Progenitor cell of endocrine pancreas (in vitro differentiated cells): ENCODE results near the gene RGS3. TPM values are rescaled to one million over a fixed set of nuclear protein-coding genes. Genes with fewer than 3 reads are reported as not detected.

Source experiments
- DNase-seq: peaks from one replicate; pipeline ENCODE4 v3.0.0; 2021; ENCODE audit warnings: low spot score; ENCODE audit not compliant: unreplicated experiment
- H3K27ac Mint-ChIP-seq: 2 replicates; pipeline ENCODE4 v1.8.0; 2021; ENCODE audit warnings: mild to moderate bottlenecking, moderate library complexity, mixed read lengths
- H3K27me3 Mint-ChIP-seq: 2 replicates; pipeline ENCODE4 v1.8.0; 2021; ENCODE audit warnings: mixed read lengths
- H3K36me3 Mint-ChIP-seq: 2 replicates; pipeline ENCODE4 v1.8.0; 2022; ENCODE audit warnings: mixed read lengths; ENCODE audit not compliant: insufficient read depth
- H3K4me1 Mint-ChIP-seq: 2 replicates; pipeline ENCODE4 v1.8.0; 2021; ENCODE audit warnings: low read depth, mixed read lengths
- H3K4me3 Mint-ChIP-seq: 2 replicates; pipeline ENCODE4 v1.8.0; 2021; ENCODE audit warnings: low read depth, mild to moderate bottlenecking, moderate library complexity, mixed read lengths
- H3K9me3 Mint-ChIP-seq: 2 replicates; pipeline ENCODE4 v1.8.0; 2021; ENCODE audit warnings: low read depth, mixed read lengths
- CTCF ChIP-seq: fragments of 200-600 bp; sonication (generic); IDR thresholded peaks from one replicate; pipeline ENCODE4 v1.5.0; 2021; ENCODE audit warnings: antibody characterized with exemption, mild to moderate bottlenecking; ENCODE audit not compliant: unreplicated experiment
- total RNA-seq: library from RNA; stranded (reverse); gene quantifications from 2 replicates; pipeline ENCODE4 v1.2.1, GENCODE V29; 2021

The RGS3 gene
- total RNA-seq, 1 donor from 2014 or later: 39.3 TPM

DNA sequence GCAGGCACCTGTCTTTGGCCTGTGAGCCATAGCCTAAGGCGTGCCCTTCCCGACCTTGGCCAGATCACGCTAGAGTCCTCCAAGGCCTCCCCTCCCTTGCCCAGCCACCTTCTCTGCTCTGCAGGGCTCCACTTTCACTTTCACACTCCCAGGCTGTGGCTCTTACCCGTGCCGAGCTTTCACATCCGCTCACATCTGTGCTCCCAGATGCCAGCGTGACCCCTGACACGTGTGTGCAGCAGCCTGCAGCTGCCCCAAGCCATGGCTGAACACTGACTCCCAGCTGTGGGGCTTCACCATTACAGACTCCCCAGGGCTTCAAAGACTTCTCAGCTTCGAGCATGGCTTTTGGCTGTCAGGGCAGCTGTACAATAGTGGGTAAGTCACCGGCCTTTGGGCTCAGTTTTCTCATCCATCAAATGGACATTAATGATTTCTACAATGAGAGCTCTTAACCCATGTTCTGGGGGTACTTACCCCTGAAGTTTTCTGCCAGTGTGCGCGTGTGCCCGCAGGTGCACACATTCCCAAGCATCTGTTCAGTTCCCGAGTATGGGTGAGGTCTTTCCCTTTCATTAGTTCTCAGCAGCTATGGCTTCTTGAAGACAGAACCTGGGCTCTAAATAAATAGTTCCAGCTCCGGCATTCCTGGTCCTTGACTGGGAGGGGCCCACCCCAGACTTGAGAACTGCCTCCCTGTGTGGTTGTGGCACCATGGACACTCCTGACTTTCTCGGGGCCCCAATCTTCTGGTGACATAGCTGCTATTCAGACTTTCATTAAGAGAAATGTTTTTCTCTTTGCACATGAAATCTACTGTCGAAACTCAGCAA lies 118.6 kb downstream of the RGS3 start:
- peaks cover 2% of the 10 kb centered on the region for H3K36me3 Mint-ChIP-seq
- no peaks in the 10 kb centered on the region for H3K9me3 Mint-ChIP-seq
- H3K27me3 Mint-ChIP-seq: no peaks in the 10 kb centered on the region
- no peaks in the 10 kb centered on the region for H3K4me1 Mint-ChIP-seq
- DNase-seq: no peak
- no peak overlapping the region for H3K27ac Mint-ChIP-seq
- no peak for TF ChIP-seq CTCF
- H3K4me3 Mint-ChIP-seq: no peak overlapping the region

- H3K27me3 Mint-ChIP-seq: no peaks in the 10 kb centered on the region
- H3K9me3 Mint-ChIP-seq: no peaks in the 10 kb centered on the region
- H3K4me3 Mint-ChIP-seq: no peak overlapping the region
- peaks cover 2% of the 10 kb centered on the region for H3K36me3 Mint-ChIP-seq
- H3K27ac Mint-ChIP-seq: peak overlapping the region; percentile 10
- no peak for TF ChIP-seq CTCF
- no peak for DNase-seq
- H3K4me1 Mint-ChIP-seq: no peaks in the 10 kb centered on the region
These were observed 119.2 kb downstream of the RGS3 start for GRCh38 chr9:113582698-113583200.

DNA sequence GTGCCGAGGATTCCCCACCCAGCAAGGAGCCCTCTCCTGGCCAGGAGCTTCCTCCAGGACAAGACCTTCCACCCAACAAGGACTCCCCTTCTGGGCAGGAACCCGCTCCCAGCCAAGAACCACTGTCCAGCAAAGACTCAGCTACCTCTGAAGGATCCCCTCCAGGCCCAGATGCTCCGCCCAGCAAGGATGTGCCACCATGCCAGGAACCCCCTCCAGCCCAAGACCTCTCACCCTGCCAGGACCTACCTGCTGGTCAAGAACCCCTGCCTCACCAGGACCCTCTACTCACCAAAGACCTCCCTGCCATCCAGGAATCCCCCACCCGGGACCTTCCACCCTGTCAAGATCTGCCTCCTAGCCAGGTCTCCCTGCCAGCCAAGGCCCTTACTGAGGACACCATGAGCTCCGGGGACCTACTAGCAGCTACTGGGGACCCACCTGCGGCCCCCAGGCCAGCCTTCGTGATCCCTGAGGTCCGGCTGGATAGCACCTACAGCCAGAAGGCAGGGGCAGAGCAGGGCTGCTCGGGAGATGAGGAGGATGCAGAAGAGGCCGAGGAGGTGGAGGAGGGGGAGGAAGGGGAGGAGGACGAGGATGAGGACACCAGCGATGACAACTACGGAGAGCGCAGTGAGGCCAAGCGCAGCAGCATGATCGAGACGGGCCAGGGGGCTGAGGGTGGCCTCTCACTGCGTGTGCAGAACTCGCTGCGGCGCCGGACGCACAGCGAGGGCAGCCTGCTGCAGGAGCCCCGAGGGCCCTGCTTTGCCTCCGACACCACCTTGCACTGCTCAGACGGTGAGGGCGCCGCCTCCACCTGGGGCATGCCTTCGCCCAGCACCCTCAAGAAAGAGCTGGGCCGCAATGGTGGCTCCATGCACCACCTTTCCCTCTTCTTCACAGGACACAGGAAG lies 120.2 kb downstream of the RGS3 start:
- no peaks in the 10 kb centered on the region for H3K4me1 Mint-ChIP-seq

DNA sequence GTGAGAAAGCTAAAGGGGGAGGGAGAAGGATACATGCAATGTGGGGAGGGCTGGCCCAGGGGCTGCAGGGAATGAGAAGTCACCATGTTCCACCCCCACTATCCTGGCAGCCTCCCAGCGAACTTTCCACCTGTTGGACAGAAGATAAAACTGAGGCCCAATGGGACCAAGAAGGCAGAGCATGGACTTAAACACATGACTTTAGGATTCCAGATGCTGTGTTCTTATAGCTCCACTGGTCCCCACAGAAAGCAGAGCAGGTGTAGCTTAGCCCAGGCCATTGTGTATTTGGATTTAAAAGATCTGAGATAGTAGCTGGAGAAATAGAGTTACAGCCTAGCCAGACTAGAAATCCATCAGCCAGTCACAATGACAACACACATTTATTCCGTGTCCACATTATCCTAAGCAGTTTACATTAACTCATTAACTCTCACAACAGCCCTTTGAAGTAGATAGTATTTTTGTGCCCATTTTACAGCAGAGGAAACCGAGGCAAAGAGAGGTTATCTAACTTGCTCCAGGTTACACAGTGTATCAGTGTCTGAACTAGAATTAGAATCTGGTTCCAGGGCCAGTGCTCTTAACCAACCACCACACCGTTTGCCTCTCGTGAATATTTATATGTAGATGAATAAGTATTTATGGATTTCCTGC lies 121.0 kb downstream of the RGS3 start:
- H3K27me3 Mint-ChIP-seq: no peaks in the 10 kb centered on the region
- no peak for TF ChIP-seq CTCF
- H3K36me3 Mint-ChIP-seq: peaks cover 2% of the 10 kb centered on the region
- no peak overlapping the region for H3K4me3 Mint-ChIP-seq
- no peak overlapping the region for H3K27ac Mint-ChIP-seq
- no peaks in the 10 kb centered on the region for H3K4me1 Mint-ChIP-seq
- H3K9me3 Mint-ChIP-seq: no peaks in the 10 kb centered on the region
- DNase-seq: no peak

More for the DNA sequence above, 120.2 kb downstream of the RGS3 start:
- Mint-ChIP-seq H3K4me3 (no peak overlapping the region), H3K27me3 (no peaks in the 10 kb centered on the region), H3K36me3 (peaks cover 2% of the 10 kb centered on the region), H3K9me3 (no peaks in the 10 kb centered on the region), H3K27ac (no peak overlapping the region)
- no peak for TF ChIP-seq CTCF
- DNase-seq: no peak

GRCh38 chr9:113585085-113585442 lies 121.5 kb downstream of the RGS3 start:
- DNase-seq: no peak
- Mint-ChIP-seq H3K4me1 (no peaks in the 10 kb centered on the region), H3K27me3 (no peaks in the 10 kb centered on the region), H3K4me3 (no peak overlapping the region), H3K36me3 (peaks cover 2% of the 10 kb centered on the region), H3K27ac (no peak overlapping the region), H3K9me3 (no peaks in the 10 kb centered on the region)
- TF ChIP-seq CTCF: no peak
